DOHH2 (cell line): ENCODE measurements around the gene ZMYM1.

Source experiments
- H3F3A ChIP-seq: fragments of 200-600 bp; sonication (generic), shearing (Covaris generic); 2 replicates; pipeline ENCODE4 v1.6.0; 2016; ENCODE audit warnings: antibody characterized with exemption, mild to moderate bottlenecking; ENCODE audit not compliant: control insufficient read depth, insufficient read depth
- H3K27ac ChIP-seq: fragments of 200-600 bp; sonication (generic); 2 replicates; pipeline ENCODE4 v1.5.1; 2014; ENCODE audit warnings: low read depth, mild to moderate bottlenecking, low read length, moderate library complexity
- H3K27me3 ChIP-seq: fragments of 200-600 bp; sonication (generic); 2 replicates; pipeline ENCODE4 v1.6.1; 2014; ENCODE audit warnings: mild to moderate bottlenecking, low read length, mixed read lengths; ENCODE audit not compliant: control insufficient read depth
- H3K36me3 ChIP-seq: fragments of 200-600 bp; sonication (generic); 2 replicates; pipeline ENCODE4 v1.6.1; 2014; ENCODE audit warnings: mild to moderate bottlenecking, low read length, moderate library complexity, mixed read lengths; ENCODE audit not compliant: control insufficient read depth
- H3K4me1 ChIP-seq: fragments of 200-600 bp; sonication (generic); 2 replicates; pipeline ENCODE4 v1.6.1; 2014; ENCODE audit warnings: mild to moderate bottlenecking, low read length, mixed read lengths; ENCODE audit not compliant: control insufficient read depth
- H3K4me2 ChIP-seq: fragments of 200-600 bp; sonication (generic); 2 replicates; pipeline ENCODE4 v1.6.0; 2014; ENCODE audit warnings: mild to moderate bottlenecking, low read length, moderate library complexity
- H3K4me3 ChIP-seq: fragments of 200-600 bp; sonication (generic); 2 replicates; pipeline ENCODE4 v1.5.1; 2014; ENCODE audit warnings: mild to moderate bottlenecking, low read length, mixed read lengths
- H3K79me2 ChIP-seq: fragments of 200-600 bp; sonication (generic); 2 replicates; pipeline ENCODE4 v1.6.1; 2014; ENCODE audit warnings: mild to moderate bottlenecking, low read length, mixed read lengths; ENCODE audit not compliant: control insufficient read depth
- H3K9me2 ChIP-seq: fragments of 200-600 bp; sonication (generic); replicated peaks from 2 replicates; pipeline ENCODE4 v1.6.1; 2014; ENCODE audit warnings: mild to moderate bottlenecking, low read length, mixed read lengths; ENCODE audit not compliant: control insufficient read depth
- H3K9me3 ChIP-seq: fragments of 200-600 bp; sonication (generic); 2 replicates; pipeline ENCODE4 v1.6.1; 2014; ENCODE audit warnings: antibody characterized with exemption, low read length, mixed read lengths; ENCODE audit not compliant: control insufficient read depth, insufficient read depth
- H4K20me1 ChIP-seq: fragments of 200-600 bp; sonication (generic); 2 replicates; pipeline ENCODE4 v1.6.0; 2014; ENCODE audit warnings: low read depth, mild to moderate bottlenecking, antibody characterized with exemption, low read length, moderate library complexity; ENCODE audit not compliant: control insufficient read depth, insufficient read depth
- EZH2phosphoT487 ChIP-seq: fragments of 200-600 bp; sonication (generic); IDR thresholded peaks from 2 replicates; pipeline ENCODE4 v1.6.1; 2017; ENCODE audit warnings: borderline replicate concordance, mild to moderate bottlenecking, antibody characterized with exemption, low read length, moderate library complexity, mixed read lengths
- TF ChIP-seq, protein P1 (sequence below): fragments of 200-600 bp; sonication (generic); IDR thresholded peaks from one replicate; pipeline ENCODE4 v1.5.1; 2014; ENCODE audit warnings: antibody characterized with exemption, mild to moderate bottlenecking, low read depth, low read length; ENCODE audit not compliant: poor library complexity, severe bottlenecking

The ZMYM1 gene

DNA sequence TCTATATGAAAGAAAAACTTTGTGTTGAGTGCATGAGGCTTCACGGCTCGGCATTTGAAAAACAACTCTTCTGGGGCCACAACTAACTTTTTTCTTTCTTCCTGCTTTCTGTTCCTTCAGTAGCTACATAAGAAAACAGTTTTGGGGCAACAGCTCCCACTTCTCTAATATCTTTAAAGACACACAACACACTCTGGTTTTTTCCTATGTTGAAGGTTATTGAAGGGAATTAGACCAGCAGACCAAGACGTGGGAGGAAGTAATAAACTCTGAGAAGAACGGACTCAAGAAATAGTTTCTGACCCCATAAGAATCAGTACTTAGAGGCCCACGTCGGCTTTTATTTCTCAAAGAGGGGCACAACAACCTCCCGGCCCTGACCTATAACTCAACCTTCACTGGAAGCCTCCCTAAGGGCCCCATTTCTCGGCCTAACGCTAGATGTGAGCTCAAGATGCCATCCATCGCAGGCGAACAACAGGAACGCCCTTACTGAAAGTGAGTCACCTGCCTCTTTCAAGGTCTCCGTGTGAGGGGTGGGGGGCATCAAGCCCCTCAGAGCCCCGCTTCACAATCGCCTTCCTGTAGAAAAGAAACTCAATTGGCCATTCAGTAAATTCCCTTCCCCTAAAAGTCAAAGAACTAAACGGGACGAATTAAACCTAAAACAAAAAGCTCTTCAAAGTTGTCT lies 48.3 kb upstream of the ZMYM1 start:
- peak overlapping the region; percentile 94 for H3K4me3 ChIP-seq
- no peak for TF ChIP-seq EZH2phosphoT487
- TF ChIP-seq, protein P1, sequence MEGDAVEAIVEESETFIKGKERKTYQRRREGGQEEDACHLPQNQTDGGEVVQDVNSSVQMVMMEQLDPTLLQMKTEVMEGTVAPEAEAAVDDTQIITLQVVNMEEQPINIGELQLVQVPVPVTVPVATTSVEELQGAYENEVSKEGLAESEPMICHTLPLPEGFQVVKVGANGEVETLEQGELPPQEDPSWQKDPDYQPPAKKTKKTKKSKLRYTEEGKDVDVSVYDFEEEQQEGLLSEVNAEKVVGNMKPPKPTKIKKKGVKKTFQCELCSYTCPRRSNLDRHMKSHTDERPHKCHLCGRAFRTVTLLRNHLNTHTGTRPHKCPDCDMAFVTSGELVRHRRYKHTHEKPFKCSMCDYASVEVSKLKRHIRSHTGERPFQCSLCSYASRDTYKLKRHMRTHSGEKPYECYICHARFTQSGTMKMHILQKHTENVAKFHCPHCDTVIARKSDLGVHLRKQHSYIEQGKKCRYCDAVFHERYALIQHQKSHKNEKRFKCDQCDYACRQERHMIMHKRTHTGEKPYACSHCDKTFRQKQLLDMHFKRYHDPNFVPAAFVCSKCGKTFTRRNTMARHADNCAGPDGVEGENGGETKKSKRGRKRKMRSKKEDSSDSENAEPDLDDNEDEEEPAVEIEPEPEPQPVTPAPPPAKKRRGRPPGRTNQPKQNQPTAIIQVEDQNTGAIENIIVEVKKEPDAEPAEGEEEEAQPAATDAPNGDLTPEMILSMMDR: no peak
- H3K4me2 ChIP-seq: peak overlapping the region; percentile 64
- peak overlapping the region; percentile 74 for H3K27ac ChIP-seq
- H3K79me2 ChIP-seq: peaks cover 35% of the 10 kb centered on the region
- no peaks in the 10 kb centered on the region for H4K20me1 ChIP-seq
- no peaks in the 10 kb centered on the region for H3K9me2 ChIP-seq
- peaks cover 20% of the 10 kb centered on the region; the same call in 1 of the 2 replicates for H3K9me3 ChIP-seq
- peaks cover 24% of the 10 kb centered on the region for H3K36me3 ChIP-seq
- H3F3A ChIP-seq: 0 out of 2 replicates have a peak, but pooled peaks cover 5% of the 10 kb centered on the region
- H3K27me3 ChIP-seq: no peaks in the 10 kb centered on the region
- peaks cover 14% of the 10 kb centered on the region for H3K4me1 ChIP-seq

DNA sequence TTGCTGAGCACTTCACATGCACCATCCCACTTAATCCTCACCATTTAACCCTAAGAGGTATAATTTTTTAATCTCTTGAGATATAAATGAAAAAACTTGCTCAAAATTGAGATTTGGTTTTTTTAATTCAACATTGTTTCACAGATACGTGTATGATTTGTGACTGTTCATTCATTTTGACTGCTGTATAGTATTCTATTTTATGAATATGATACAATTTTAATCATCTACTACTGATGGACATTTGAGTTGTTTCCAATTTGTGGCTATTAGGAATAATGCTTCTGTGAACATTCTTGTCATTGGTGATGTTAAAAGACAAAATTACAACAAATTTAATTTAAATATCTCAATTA lies 46.8 kb upstream of the ZMYM1 start:
- H3K27me3 ChIP-seq: no peaks in the 10 kb centered on the region
- H3K27ac ChIP-seq: no peak overlapping the region
- H4K20me1 ChIP-seq: no peaks in the 10 kb centered on the region
- no peaks in the 10 kb centered on the region for H3K9me2 ChIP-seq
- peaks cover 16% of the 10 kb centered on the region for H3K36me3 ChIP-seq
- H3K79me2 ChIP-seq: peaks cover 32% of the 10 kb centered on the region
- H3K4me1 ChIP-seq: peaks cover 14% of the 10 kb centered on the region
- H3K4me2 ChIP-seq: peak overlapping the region; percentile 49
- H3F3A ChIP-seq: 0 out of 2 replicates have a peak, but pooled peaks cover 5% of the 10 kb centered on the region
- H3K9me3 ChIP-seq: peaks cover 20% of the 10 kb centered on the region; the same call in 1 of the 2 replicates
- TF ChIP-seq, protein P1: no peak
- TF ChIP-seq EZH2phosphoT487: no peak
- peak overlapping the region; percentile 94 for H3K4me3 ChIP-seq

DNA sequence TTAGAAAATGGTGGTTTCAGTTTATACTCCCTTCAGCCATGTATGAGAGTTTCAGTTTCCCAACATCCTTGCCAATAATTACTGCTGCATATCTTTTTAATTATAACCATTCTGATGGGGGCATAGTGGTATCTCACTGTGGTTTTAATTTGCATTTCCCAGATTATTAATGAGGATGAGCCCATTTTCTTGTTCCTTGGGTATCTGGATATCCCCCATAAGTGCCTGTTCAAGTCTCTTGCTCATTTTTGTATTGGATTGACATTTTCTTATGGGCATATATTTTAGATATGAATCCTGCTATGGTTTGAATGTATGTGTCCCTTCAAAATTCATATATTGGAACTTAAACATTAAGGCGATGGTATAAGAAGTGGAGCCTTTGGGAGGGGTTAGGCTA lies 45.8 kb upstream of the ZMYM1 start:
- Histone ChIP-seq H3K79me2 (peaks cover 27% of the 10 kb centered on the region), H3K4me1 (peaks cover 14% of the 10 kb centered on the region), H3K4me3 (no peak overlapping the region), H3K9me3 (peaks cover 20% of the 10 kb centered on the region; the same call in 1 of the 2 replicates), H3K27me3 (no peaks in the 10 kb centered on the region), H4K20me1 (no peaks in the 10 kb centered on the region), H3K27ac (no peak overlapping the region), H3K36me3 (peaks cover 9% of the 10 kb centered on the region), H3F3A (0 out of 2 replicates have a peak, but pooled peaks cover 5% of the 10 kb centered on the region), H3K4me2 (no peak overlapping the region), H3K9me2 (no peaks in the 10 kb centered on the region)
- no peak for TF ChIP-seq EZH2phosphoT487
- TF ChIP-seq, protein P1: no peak
